ENCODE results near the gene AP1M2.

- TF ChIP-seq REST (IDR thresholded peaks at IDR 0.05; ENCODE audit: insufficient read depth in 1 of 2, low read depth in 2 of 2, low read length in 2 of 2) (no peak), POLR2AphosphoS5 (IDR thresholded peaks at IDR 0.05; ENCODE audit: low read depth, low read length) (no peak)
These were observed 716 bp downstream of the AP1M2 start for GRCh38 chr19:10586396-10586795.

Data from PFSK-1 (cell line).